H9 (cell line): ENCODE results near the gene IGF1. TPM values are rescaled to one million over a fixed set of nuclear protein-coding genes. Genes with fewer than 3 reads are reported as not detected.

Experiments used
- DNase-seq: peaks from one replicate; pipeline ENCODE4 v3.0.0-alpha.2; 2017
- H2AFZ ChIP-seq: one replicate; pipeline ENCODE4 v1.6.1; 2013; ENCODE audit warnings: mild to moderate bottlenecking, low read length, control low read depth, moderate library complexity
- H2AK5ac ChIP-seq: 2 replicates; pipeline ENCODE4 v1.6.1; 2013; ENCODE audit warnings: low read length, control low read depth, mixed read lengths; ENCODE audit not compliant: insufficient read length
- H2BK120ac ChIP-seq: one replicate; pipeline ENCODE4 v1.6.1; 2013; ENCODE audit warnings: low read depth, mild to moderate bottlenecking, low read length, control low read depth, inconsistent platforms; ENCODE audit not compliant: poor library complexity, severe bottlenecking
- H2BK12ac ChIP-seq: 2 replicates; pipeline ENCODE4 v1.6.1; 2013; ENCODE audit warnings: low read length, control low read depth, mixed read lengths, low read depth; ENCODE audit not compliant: insufficient read length
- H2BK15ac ChIP-seq: 2 replicates; pipeline ENCODE4 v1.6.1; 2013; ENCODE audit warnings: low read depth, low read length, control low read depth
- H2BK20ac ChIP-seq: one replicate; pipeline ENCODE4 v1.6.1; 2013; ENCODE audit warnings: low read depth, mild to moderate bottlenecking, low read length, control low read depth, inconsistent platforms; ENCODE audit not compliant: poor library complexity, severe bottlenecking
- H2BK5ac ChIP-seq: 2 replicates; pipeline ENCODE4 v1.6.1; 2013; ENCODE audit warnings: low read length, control low read depth, mixed read lengths; ENCODE audit not compliant: insufficient read length
- H3K14ac ChIP-seq: 2 replicates; pipeline ENCODE4 v1.6.1; 2013; ENCODE audit warnings: low read length, control low read depth; ENCODE audit not compliant: insufficient read depth
- H3K18ac ChIP-seq: 2 replicates; pipeline ENCODE4 v1.6.1; 2013; ENCODE audit warnings: low read depth, mild to moderate bottlenecking, mixed read lengths, low read length, control low read depth; ENCODE audit not compliant: insufficient read length
- H3K23ac ChIP-seq: 2 replicates; pipeline ENCODE4 v1.6.1; 2013; ENCODE audit warnings: low read length, control low read depth, mixed read lengths, low read depth; ENCODE audit not compliant: insufficient read length
- H3K23me2 ChIP-seq: 2 replicates; pipeline ENCODE4 v1.6.1; 2013; ENCODE audit warnings: low read depth, mild to moderate bottlenecking, mixed read lengths, low read length, control low read depth; ENCODE audit not compliant: insufficient read length, poor library complexity, severe bottlenecking
- H3K27ac ChIP-seq: 2 replicates; pipeline ENCODE4 v1.5.1; 2013; ENCODE audit warnings: low read length, control low read depth, mixed read lengths, low read depth; ENCODE audit not compliant: insufficient read length
- H3K27me3 ChIP-seq: 2 replicates; pipeline ENCODE4 v1.6.1; 2013; ENCODE audit warnings: low read length, control low read depth, inconsistent platforms; ENCODE audit not compliant: insufficient read depth
- H3K4ac ChIP-seq: 2 replicates; pipeline ENCODE4 v1.6.1; 2013; ENCODE audit warnings: low read depth, mild to moderate bottlenecking, control low read depth, inconsistent platforms, low read length, moderate library complexity
- H3K4me1 ChIP-seq: 2 replicates; pipeline ENCODE4 v1.6.1; 2013; ENCODE audit warnings: low read length, control low read depth, inconsistent platforms; ENCODE audit not compliant: insufficient read depth
- H3K4me2 ChIP-seq: 2 replicates; pipeline ENCODE4 v1.6.1; 2013; ENCODE audit warnings: low read length, control low read depth, mixed read lengths; ENCODE audit not compliant: insufficient read length, insufficient read depth
- H3K56ac ChIP-seq: 2 replicates; pipeline ENCODE4 v1.6.1; 2013; ENCODE audit warnings: low read depth, mild to moderate bottlenecking, mixed read lengths, low read length, control low read depth; ENCODE audit not compliant: insufficient read length
- H3K79me1 ChIP-seq: 2 replicates; pipeline ENCODE4 v1.6.1; 2013; ENCODE audit warnings: low read depth, mild to moderate bottlenecking, moderate library complexity, low read length, control low read depth, inconsistent platforms; ENCODE audit not compliant: insufficient read depth, poor library complexity, severe bottlenecking
- H3K79me2 ChIP-seq: 2 replicates; pipeline ENCODE4 v1.6.1; 2013; ENCODE audit warnings: low read length, control low read depth, inconsistent platforms; ENCODE audit not compliant: insufficient read depth
- H3K9ac ChIP-seq: 2 replicates; pipeline ENCODE4 v1.6.1; 2013; ENCODE audit warnings: low read length, control low read depth, mixed read lengths; ENCODE audit not compliant: insufficient read length; ENCODE audit errors: extremely low read depth
- H3K9me3 ChIP-seq: one replicate; pipeline ENCODE4 v1.6.1; 2013; ENCODE audit warnings: low read depth, low read length, inconsistent platforms; ENCODE audit not compliant: control insufficient read depth
- H3T11ph ChIP-seq: one replicate; pipeline ENCODE4 v1.6.1; 2013; ENCODE audit warnings: mild to moderate bottlenecking, low read length, control low read depth, inconsistent platforms
- H4K20me1 ChIP-seq: one replicate; pipeline ENCODE4 v1.6.1; 2013; ENCODE audit not compliant: control insufficient read depth, insufficient read length, insufficient read depth
- H4K5ac ChIP-seq: 2 replicates; pipeline ENCODE4 v1.6.1; 2013; ENCODE audit warnings: low read depth, mild to moderate bottlenecking, mixed read lengths, low read length, control low read depth; ENCODE audit not compliant: insufficient read length
- H4K8ac ChIP-seq: replicated peaks from 2 replicates; pipeline ENCODE4 v1.6.1; 2013; ENCODE audit warnings: low read length, control low read depth, mixed read lengths, low read depth; ENCODE audit not compliant: insufficient read length
- H4K91ac ChIP-seq: 2 replicates; pipeline ENCODE4 v1.6.1; 2013; ENCODE audit warnings: low read depth, mild to moderate bottlenecking, moderate library complexity, mixed read lengths, low read length, control low read depth; ENCODE audit not compliant: insufficient read length
- H3K27ac Mint-ChIP-seq, 3 experiments: 2 replicates in 2 of 3; 3 replicates in 1 of 3; pipeline ENCODE4 v1.8.0; 2020 to 2021; ENCODE audit warnings: mixed read lengths in 3 of 3, mild to moderate bottlenecking in 1 of 3, moderate library complexity in 1 of 3
- H3K27me3 Mint-ChIP-seq: 2 replicates; pipeline ENCODE4 v1.8.0; 2021; ENCODE audit warnings: low read depth, mild to moderate bottlenecking, moderate library complexity, mixed read lengths
- H3K36me3 Mint-ChIP-seq, 3 experiments: 2 replicates in 2 of 3; 3 replicates in 1 of 3; pipeline ENCODE4 v1.8.0; 2020 to 2021; ENCODE audit warnings: low read depth in 3 of 3, mixed read lengths in 3 of 3; ENCODE audit not compliant: insufficient read depth in 1 of 3
- H3K4me1 Mint-ChIP-seq, 2 experiments: 2 replicates each; pipeline ENCODE4 v1.8.0; 2020; ENCODE audit warnings: mixed read lengths in 2 of 2
- H3K4me3 Mint-ChIP-seq, 2 experiments: 2 replicates in 1 of 2; 3 replicates in 1 of 2; pipeline ENCODE4 v1.8.0; 2020 to 2021; ENCODE audit warnings: mild to moderate bottlenecking in 2 of 2, mixed read lengths in 2 of 2, moderate library complexity in 1 of 2
- H3K9me3 Mint-ChIP-seq, 2 experiments: 2 replicates in 1 of 2; 3 replicates in 1 of 2; pipeline ENCODE4 v1.8.0; 2020; ENCODE audit warnings: mild to moderate bottlenecking in 2 of 2, mixed read lengths in 2 of 2, moderate library complexity in 1 of 2
- WGBS: extraction: QIAGEN DNeasy Blood & Tissue Kit; methylation state at CpG from one replicate; pipeline ENCODE4 v1.1.7; 2013; ENCODE audit warnings: missing lambda C conversion rate, low lambda C conversion rate, mixed read lengths; ENCODE audit not compliant: insufficient read length; ENCODE audit errors: extremely low coverage; 5-methylcytosine and 5-hydroxymethylcytosine counted together
- total RNA-seq: library from RNA; stranded (reverse); gene quantifications from 2 replicates; pipeline ENCODE4 v1.2.1, GENCODE V29; 2021
- TF ChIP-seq, protein P1 (sequence below): fragments of 200-600 bp; sonication (generic); conservative IDR thresholded peaks from 3 replicates; pipeline ENCODE4 v1.8.0; 2021; ENCODE audit warnings: antibody characterized with exemption, mild to moderate bottlenecking

Gene IGF1
- total RNA-seq, 1 experiment from 2014 or later = not detected

DNA sequence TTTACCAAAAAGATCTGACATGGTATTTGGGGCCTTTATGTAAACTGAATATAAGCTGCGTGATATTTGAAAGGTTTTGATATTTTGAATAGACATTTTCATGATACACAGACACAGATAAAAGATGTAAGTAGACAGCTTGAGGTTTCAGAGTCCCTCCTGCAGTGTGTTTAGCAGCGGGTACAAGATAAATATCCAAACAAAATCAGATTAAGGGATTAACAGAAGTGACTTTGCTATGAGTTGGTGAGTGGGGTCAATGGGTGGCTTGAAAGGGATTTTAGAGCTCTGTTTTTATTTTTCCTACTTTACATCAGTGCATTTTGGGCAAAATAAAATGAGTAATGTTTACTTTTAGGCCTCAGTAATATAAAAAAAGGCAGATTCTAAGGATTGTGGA is 84.1 kb downstream of the IGF1 start:
- Mint-ChIP-seq H3K4me3 (no peak overlapping the region), H3K9me3 (no peaks in the 10 kb centered on the region), H3K36me3 (no peaks in the 10 kb centered on the region), H3K27me3 (no peaks in the 10 kb centered on the region), H3K4me1 (peaks cover 6 to 9% of the 10 kb centered on the region in 2 experiments), H3K27ac (no peak overlapping the region; a peak in 1 of 7 replicates)
- Histone ChIP-seq H4K8ac (no peak overlapping the region), H3K56ac (no peak overlapping the region), H3K9ac (no peak overlapping the region), H3T11ph (no peak overlapping the region), H3K23ac (no peak overlapping the region), H3K27ac (no peak overlapping the region), H3K4ac (no peak overlapping the region), H2BK15ac (no peak overlapping the region), H2BK20ac (no peak overlapping the region), H4K20me1 (no peaks in the 10 kb centered on the region), H3K14ac (no peak overlapping the region), H2BK12ac (no peak overlapping the region), H3K18ac (no peak overlapping the region), H3K4me2 (no peak overlapping the region), H2AK5ac (no peak overlapping the region), H3K23me2 (no peaks in the 10 kb centered on the region), H3K79me2 (no peaks in the 10 kb centered on the region), H4K91ac (no peak overlapping the region), H3K79me1 (no peaks in the 10 kb centered on the region), H4K5ac (no peak overlapping the region), H3K4me1 (no peaks in the 10 kb centered on the region), H2AFZ (no peak overlapping the region), H2BK120ac (no peak overlapping the region), H2BK5ac (no peak overlapping the region), H3K9me3 (no peaks in the 10 kb centered on the region), H3K27me3 (no peaks in the 10 kb centered on the region)
- DNase-seq = no peak
- TF ChIP-seq, protein P1, sequence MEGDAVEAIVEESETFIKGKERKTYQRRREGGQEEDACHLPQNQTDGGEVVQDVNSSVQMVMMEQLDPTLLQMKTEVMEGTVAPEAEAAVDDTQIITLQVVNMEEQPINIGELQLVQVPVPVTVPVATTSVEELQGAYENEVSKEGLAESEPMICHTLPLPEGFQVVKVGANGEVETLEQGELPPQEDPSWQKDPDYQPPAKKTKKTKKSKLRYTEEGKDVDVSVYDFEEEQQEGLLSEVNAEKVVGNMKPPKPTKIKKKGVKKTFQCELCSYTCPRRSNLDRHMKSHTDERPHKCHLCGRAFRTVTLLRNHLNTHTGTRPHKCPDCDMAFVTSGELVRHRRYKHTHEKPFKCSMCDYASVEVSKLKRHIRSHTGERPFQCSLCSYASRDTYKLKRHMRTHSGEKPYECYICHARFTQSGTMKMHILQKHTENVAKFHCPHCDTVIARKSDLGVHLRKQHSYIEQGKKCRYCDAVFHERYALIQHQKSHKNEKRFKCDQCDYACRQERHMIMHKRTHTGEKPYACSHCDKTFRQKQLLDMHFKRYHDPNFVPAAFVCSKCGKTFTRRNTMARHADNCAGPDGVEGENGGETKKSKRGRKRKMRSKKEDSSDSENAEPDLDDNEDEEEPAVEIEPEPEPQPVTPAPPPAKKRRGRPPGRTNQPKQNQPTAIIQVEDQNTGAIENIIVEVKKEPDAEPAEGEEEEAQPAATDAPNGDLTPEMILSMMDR = no peak
- whole genome bisulfite sequencing = no CpG with 5 or more reads among the region's 2 CpGs
